NCI-H2029 treated with DMSO at 0.1 percent for 48 hours (cell line): ENCODE results near the gene SYT3.
"Not testable (repeated sequence)": the region's sequence is repeated elsewhere in the genome, so short reads cannot be mapped to it uniquely, and the experiment has no call there.

Source experiments
- DNase-seq: peaks from one replicate; lab custom pipeline; 2025; lab: John Stamatoyannopoulos, UW

Gene SYT3

DNA sequence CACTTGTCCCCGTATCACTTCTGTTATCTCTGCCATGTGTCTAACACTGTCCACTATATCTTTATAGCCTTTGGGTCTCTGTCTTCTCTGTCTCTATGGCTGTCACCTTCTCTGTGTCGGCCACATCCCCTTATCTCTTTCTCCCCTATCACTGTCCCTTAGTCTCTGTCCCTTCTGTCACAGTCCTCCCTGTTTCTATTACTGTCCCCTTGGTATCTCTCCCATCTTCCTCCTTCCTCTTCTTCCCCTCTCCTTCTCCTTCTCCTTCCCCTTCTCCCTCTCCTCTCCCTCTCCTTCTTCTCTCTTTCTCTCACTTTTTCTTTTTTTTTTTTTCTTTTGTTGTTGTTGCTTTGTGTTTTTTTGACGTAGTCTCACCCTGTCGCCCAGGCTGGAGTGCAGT lies 36.7 kb downstream of the SYT3 start:
- no peak for DNase-seq

GRCh38 chr19:50602496-50602895 lies 37.2 kb downstream of the SYT3 start:
- no peak for DNase-seq

- DNase-seq, result no peak
Measured at GRCh38 chr19:50602089-50602422, 37.6 kb downstream of the SYT3 start.

DNA sequence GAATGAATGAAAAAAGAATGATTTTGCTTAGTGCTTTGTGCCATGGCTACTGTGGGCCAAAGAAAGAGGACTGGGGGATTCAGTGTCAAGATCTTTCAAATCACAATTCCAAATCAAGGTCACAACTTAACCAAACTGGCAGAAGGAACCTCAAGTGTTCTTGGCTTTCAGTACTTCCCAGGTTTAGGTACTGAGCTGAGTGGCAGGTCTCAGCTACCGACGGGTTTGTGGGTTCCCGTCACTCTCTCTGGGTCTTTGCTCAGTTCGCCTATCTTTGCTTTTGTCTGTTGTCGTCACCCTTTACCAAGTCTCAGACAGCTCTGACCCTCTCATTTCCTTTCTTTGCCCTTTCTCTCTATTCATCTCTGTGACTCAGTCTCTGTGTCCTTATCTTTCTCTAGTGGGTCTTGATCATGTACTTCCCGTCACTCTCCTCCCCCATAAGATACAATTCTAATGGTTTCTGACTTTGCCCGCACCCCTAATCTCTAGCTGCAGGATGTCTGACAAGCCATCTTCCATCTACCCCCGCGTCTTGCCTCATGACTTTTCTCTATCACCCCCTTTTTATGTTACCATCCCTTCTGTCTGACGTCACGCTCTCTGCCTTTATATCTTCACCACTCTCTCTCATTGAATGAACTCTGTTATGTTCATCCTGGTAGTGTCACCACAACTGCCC lies 38.1 kb downstream of the SYT3 start:
- no peak for DNase-seq

GRCh38 chr19:50599427-50599826 lies 40.3 kb downstream of the SYT3 start:
- DNase-seq, result no peak

- DNase-seq, result no peak
Measured at GRCh38 chr19:50590191-50590590, 49.5 kb downstream of the SYT3 start.

- not testable (repeated sequence) for DNase-seq
Measured at GRCh38 chr19:50581795-50582660, 57.7 kb downstream of the SYT3 start.

DNA sequence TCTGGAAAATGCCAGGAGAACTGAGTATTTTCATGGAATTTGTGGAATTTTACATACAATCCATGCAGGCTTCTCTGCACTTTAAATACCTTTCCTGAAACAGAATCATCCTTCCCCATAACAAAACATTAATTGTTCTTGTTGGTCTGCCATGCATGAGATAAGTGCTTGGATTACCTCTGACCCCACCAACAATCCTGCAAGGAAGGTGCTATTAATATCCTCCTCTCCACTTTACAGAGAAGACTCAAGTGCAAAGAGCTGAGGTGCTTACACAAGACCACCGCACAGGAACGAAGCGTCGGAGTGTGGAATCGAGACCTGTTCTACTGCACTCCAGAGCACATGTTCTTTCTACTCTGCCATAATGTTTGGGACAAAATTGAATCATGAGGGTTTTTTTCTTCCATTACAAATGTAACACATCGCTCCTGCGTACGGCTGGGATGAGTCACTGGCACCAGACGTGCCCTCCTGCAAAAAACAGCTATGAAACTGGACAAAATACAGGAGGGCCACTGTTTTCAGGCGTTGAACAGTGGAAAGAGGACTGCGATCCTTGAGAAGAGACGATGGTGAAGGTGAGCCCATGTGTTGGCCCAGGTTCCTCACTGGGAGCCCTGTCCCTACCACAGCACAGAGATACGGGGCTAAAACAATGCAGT lies 58.6 kb downstream of the SYT3 start:
- no peak for DNase-seq

- DNase-seq, result no peak
Measured at GRCh38 chr19:50580240-50580639, 59.4 kb downstream of the SYT3 start.

DNA sequence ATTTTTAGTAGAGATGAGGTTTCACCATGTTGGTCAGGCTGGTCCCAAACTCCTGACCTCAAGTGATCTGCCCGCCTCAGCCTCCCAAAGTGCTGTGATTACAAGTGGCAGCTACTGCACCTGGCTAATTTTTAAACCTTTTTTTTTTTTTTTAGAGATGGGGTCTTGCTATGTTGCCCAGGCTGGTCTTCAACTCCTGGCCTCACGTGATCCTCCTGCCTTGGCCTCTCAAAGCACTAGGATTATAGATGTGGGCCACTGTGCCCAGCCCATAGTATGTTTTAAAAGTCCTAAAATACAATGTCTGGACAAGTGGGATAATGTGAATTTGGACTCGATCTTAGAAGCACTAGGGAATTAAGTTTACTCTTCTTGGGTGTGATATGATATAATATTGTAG lies 62.9 kb downstream of the SYT3 start:
- not testable (repeated sequence) for DNase-seq

- DNase-seq, result no peak
Measured at GRCh38 chr19:50573741-50574461, 65.8 kb downstream of the SYT3 start.
